HG02885 (cell line): ENCODE measurements around the gene TANC1.

Experiments
- ATAC-seq: cut with Tn5 transposase; IDR thresholded peaks from one replicate; pipeline ENCODE4 v1.9.1; 2021; ENCODE audit warnings: mild to moderate bottlenecking; ENCODE audit not compliant: unreplicated experiment, poor library complexity

The TANC1 gene

DNA sequence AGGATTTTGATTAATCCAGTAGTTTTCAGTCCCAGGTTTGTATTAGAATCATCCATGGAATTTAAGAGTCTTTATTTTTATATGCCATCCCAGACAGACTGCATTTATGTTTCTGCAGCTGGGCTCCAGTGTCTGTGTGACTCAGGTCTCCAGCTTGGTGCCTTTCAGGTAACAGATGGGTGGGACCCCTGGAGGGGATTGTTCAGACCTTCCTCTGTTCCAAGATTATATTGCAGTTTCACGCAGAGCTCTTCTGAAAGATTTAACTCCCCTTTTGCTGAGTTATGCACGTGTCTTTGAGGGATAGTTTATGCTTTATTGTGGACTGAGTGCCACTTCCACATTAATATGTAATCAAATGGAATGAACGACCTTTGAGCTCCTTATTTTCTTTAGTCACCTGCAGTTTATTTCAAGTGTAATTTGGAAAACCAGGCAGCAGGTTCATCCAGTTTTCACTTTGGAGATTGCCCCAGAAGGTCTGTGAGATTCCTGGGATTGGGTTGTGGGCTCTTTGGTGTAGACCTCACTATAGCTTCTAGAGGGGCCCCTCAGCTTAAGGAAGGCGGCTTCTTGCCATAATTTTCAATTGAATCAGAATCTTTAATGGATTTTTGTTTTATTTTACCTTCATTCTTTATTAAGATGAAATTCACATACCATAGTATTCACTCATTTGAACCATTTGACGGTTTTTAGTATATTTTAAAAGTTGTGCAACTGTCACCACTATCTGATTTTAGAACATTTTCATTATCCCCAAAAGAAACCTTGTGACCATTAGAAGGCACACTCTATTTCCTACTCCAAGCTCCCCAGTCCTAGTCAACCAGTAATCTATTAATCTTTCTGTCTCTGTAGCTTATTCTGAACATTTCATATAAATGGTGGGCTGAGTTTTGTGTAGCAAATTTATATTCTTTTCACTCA is 183.0 kb downstream of the TANC1 start:
- ATAC-seq = no peak

DNA sequence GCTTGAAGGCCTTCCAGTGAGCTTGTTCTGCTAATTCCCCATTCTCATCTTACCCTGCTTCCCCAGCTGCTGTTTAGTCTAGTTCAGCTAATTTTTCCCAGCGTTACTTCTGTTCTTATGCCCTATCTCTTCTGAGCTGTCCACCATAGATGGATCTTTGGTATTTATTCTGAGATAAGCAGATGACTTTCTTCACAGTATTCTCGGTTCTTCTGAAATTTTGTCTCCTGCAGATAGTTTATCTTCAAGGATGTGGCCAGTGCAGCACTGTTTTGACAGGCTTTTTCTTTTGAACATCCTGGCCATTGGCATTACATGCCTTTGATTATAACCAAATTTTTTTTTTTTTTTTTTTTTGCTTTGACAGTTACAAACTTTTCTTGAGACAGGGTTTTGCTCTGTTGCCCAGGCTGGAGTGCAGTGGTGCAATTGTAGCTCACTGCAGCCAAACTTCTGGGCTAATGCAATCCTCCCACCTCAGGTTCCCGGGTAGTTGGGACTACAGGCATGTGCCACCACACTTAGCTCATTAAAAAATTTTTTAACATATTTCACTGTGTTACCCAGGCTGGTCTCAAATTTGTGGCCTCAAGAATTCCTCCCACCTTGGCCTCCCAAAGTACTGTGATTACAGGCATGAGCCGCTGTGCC is 183.8 kb downstream of the TANC1 start:
- no peak for ATAC-seq

DNA sequence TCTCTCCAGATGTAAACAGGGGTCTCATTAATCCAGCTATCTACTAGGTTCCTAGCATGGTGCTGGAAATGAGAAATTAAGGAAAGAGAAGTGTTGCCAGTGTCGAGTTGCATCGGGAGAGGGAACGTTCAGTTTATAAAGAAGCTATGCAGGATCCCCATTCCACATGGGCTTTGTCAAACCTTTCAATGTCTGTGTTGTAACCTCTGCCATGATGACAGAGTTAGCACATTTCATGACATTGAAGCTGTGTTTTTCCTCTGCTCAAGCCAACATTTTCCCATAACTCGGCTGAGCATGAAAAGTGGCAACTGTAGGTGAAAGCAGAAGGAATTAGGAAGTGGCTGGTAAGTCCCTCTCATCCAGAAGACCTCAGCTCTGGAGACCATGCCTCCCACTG is 184.6 kb downstream of the TANC1 start:
- no peak for ATAC-seq

DNA sequence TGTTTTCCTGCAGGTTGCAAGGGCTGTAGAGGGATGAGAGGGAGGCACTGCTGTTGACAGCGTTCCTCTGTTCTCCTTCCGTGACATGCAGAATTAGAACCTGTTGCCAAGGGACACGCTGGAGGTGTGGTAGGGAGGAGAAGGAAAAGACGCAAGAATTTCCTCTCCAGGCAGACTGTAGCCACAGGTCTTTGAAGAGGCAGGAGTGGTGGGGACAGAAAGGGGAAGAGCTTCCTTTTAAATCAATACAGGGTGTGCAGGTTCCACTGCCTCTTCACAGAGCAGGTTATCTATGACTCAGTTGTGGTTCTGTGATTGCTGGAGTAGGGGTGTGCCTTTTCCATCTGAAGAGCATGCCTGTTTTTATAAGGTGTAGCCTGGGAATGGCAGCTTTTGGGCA is 185.0 kb downstream of the TANC1 start:
- no peak for ATAC-seq

DNA sequence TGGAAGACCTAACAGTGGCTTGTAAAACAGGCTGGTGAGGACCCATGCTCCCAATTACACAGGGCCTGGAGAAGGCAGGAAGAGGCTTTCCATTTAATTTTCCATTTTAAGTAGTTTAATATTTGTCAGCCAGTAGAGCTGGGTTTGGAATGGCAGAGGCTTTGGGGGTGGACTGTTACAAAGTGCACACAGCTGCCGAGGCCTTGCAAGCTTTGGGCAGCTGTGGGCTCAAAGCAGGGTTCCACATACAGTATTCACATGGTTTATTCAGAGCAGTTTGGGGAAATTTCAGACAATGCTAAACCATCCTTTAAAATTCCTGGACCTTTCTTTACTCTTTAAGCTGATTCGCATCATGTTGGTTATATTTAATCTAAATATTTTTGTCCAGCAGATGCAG is 185.5 kb downstream of the TANC1 start:
- ATAC-seq = no peak

DNA sequence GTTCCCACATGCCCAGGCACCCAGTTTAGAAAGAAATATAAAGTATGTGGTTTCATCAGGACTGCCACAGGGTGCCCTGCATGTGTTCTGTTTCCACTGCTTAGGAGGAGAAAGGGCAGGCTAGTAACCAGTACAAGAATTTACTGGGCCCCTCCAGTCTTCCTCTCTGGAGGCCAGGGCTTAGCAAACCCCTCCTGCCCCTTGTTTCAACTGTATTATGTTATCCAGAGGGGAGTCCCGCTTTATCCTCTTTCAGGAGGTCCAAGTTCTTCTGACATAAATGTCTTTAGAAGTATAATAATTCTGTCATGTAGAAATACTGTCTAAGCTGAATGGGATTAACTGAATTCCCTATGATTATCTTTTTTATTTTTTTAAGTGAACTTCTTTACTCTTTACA is 185.9 kb downstream of the TANC1 start:
- no peak for ATAC-seq

DNA sequence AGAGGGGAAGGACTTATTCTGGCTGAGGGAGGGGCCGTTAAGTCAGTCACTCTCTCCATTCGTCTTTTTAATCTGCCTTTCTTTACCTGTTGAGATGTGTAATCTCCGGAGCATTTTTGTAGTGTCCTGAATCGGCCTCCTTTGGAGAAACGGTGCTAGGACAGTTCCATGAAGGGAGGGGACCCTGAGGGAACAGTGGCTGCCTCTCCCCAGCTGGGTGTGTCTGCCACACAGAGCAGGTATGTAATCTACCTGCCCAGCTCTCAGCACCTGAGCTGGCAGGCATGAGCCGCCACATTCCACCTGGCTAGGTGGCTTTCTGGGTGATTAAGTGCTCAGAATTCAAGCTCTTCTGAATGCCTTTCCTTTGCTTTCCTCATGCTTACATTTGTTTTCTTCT is 186.9 kb downstream of the TANC1 start:
- no peak for ATAC-seq

DNA sequence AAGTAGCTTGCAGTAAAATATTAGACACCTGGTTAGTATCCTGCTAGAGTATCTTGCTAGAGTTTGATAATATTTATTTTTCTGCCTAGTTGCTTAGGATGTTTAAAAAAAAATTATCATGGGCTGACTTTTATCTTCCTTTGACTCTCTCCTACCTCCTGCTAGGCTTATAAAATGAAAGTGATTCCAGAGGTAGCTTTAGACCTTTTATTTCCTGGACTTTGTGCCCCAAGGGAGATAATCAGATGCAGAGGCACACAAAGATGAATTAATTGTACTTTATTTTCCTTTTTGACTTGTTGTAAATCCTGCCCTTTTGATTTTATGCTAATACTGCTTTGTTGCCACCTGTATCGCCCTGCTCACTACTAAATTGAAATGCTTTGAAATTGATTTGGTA is 187.4 kb downstream of the TANC1 start:
- ATAC-seq = no peak

DNA sequence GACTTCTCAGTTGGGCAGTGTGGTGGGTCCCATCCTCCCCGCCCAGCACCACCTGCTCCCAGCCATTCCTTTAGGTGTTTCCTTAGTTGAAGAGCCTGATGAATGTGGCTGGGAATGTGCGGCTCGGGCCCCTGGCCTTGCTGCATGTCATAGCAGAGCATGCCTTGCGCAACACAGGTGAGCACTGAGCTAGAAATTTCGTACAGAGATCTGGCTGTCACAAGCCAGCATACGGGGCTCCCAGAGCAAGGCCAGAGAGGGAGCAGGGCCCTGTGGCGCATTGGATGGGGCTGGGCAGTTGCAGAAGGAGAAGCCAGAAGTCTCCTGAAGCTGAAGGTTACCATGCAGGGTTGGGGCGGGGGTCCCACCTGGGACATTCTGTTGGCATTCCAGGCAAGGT is 188.4 kb downstream of the TANC1 start:
- ATAC-seq = no peak

DNA sequence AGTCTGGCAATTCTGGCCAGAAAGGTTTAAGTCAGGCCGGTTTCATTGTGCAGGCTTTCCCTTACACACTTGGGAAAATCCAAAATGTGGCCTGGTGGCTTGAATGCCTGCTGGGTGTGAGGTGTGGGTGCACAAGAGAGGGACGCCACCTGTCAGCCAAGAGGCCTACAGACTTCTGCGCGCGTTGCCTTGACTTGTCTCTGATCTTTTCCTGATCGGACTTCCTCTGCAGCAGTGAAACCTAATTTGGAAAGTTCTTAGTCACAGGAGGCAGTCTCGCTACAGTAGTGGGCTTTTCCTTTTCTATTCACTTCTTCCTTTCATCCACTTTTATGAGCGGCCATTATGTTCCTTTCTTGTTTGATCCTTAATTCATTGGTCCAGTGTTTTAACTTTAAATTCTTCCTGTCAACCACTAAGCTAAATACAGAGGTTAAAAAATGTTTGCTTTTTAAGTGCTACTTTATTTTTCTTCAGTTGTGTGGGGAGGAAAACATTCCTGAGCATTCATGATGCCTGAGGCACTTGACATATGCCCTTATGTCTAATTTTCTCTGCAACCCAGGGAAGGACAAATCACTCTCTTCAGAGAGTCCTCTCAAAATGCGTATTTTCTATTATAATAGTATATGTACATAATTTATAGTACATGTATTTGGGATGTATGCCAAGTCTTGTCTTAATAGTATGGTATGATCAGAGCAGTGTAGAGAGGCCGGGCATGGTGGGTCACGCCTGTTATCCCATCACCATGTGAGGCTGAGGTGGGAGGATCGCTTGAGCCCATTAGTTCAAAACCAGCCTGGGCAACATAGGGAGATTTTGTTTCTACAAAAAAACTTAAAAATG is 189.1 kb downstream of the TANC1 start:
- no peak for ATAC-seq

DNA sequence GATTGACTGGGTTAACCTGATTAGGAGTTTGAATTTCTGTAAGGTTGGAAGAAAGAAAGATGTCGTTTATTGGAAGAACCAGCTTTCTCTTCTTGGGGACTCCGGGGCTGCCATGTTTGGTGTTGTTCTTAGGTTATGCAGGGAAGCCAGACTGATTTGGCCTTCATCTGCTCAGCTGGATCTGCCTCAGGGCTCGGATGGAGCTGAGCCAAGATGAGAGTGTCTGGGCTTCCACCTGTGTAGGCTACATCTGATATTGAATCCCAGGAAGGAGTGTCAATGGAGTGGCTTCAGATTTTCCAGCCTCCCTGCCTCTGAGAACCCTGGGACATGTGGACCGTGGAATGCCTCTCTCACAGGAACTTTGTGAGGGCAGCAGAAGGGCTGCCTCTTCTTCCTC is 192.0 kb downstream of the TANC1 start:
- no peak for ATAC-seq

DNA sequence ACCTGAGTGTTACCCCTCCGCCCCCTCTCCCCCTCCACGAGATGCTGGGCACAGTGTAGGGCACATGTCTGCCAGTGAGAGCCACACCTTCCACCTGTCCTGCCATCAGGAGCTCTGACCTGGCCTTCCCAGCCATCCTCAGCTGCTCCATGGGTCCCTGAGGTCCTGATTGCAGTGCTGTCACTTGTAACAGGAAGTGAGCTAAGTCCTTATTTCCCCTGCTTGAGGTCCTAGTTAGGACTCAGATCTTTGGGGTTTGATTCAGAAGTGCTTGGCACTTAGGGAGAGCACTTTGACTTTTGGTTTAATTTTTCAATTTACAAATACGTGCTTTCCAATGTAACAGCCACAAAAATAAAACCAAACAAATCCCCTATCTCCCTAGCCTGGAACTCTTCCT is 192.5 kb downstream of the TANC1 start:
- no peak for ATAC-seq

DNA sequence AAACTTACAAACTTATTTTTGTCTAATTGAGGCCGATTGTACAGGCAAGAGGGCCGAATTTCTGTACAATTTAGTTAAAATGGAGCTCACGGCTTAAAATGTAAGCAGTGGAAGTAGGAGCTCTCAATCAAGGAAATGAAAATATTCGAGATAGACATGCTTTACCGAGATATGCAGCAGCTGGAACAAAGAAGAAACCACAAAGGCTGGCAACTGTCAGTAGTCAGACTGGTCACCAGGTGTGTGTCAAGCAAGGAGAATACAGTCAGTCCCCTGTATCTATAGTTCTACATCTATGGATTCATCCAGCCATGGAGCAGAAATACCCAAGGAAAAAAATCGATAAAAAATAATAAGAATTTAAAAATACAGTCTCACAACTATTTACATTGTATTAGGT is 195.5 kb downstream of the TANC1 start:
- ATAC-seq = no peak

DNA sequence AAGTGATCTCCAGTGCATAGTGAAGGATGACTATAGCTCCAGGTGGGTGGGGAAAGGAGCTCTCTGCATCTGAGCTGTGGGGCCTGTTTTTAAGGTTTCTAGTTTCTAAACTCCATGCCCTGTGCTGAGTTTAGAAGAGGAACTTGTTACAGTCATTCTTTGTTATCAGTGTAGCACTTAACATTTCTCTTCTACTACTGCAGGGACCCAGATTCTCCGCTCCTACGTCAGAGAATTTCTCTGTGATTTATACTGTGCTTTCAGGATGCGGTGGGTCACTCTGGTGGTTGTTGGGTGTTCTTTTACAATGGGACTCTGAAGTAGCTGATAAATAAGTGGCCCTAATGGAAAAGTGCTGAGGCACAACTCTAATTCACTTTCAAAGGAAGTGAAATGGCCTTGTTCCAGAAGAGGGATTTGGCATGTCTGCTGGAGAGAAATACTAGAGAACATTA is 196.0 kb downstream of the TANC1 start:
- ATAC-seq = no peak

DNA sequence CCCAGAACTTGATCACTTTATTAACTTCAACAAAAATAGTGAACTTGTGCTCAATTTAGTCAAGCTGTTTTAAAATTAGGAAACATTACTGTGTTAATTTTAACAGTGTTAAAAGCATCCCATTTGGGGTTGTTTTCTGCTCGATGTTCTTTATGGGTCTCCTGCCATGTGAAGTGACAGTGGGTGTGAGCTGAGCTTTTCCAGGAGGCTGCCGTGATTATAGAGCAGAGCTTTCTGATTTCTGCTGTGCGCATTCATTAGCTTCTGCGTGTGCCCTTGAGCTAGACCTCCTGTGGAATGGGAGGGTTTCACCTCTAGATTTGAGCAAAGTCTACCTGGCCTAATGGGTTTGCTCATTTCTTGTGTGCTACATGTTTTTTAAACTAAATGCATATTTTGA is 196.6 kb downstream of the TANC1 start:
- ATAC-seq = no peak

DNA sequence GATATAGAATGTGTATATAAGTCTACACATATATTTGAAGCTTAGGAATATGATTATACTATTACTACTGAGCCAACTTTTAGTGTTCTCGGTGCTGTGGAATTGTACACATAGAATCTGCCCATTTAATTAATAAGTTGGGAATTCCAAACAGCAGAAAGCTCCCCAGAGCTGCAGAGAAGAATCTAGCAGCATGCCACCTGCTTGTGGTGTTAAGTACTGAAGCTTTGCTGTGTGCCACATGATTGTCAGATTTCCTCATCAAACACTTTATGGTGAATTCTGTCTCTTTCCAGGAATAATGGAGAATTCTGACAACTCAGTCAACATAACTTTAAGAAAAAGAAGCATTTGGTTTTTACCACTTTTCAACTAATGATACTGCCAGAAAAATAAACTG is 200.3 kb downstream of the TANC1 start:
- no peak for ATAC-seq

DNA sequence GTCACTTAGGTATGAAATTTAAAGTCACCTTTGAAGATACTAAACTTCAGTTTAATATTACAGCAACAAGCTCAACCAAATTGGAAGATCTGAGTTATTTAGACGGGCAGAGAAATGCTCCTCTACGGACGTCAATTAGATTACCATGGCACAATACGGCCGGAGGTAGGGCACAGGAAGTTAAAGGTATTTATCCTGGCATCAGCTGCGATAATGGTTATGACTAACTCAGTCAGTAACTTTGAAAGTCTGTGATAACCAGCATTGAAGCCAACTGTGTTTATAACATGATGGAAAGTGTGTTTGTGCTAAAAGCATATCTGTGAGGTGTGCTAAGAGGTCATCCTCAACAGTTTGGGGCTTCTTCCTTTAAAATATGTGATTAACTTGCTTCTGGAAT is 200.7 kb downstream of the TANC1 start:
- no peak for ATAC-seq

DNA sequence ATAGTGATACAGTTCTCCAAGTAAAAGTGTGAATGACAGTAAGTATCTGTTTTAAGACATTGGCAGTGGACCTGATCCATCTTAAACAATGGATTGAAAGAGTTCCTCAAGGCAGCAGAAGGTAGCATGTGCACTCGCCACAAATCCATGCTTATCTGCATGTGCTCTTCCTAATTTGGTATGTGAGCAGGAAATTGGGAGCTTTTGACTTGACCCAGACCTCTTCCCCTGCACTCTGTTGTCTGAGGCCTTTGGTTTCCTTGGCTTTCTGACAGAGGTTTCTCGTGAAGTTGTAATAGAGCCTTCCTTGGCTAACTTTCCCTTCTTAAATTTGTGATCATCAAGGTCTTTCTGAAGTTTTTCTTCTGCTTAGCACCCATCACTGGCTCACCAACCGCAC is 204.0 kb downstream of the TANC1 start:
- no peak for ATAC-seq

DNA sequence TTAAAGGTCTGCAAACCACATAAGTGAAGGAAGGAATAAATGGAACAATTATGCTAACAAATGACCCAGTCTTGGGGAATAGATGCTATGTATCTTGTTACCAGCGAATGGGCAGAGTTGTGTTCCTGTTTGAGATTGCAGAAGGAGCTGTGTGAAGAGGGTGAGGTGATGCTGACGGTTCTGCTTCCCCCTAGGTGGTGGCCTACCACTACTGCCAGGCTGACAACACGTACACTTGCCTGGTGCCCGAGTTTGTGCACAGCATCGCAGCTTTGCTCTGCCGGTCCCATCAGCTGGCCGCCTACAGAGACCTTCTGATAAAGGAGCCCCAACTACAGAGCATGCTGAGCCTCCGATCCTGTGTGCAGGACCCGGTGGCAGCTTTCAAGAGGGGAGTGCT is 206.3 kb downstream of the TANC1 start:
- ATAC-seq = no peak

DNA sequence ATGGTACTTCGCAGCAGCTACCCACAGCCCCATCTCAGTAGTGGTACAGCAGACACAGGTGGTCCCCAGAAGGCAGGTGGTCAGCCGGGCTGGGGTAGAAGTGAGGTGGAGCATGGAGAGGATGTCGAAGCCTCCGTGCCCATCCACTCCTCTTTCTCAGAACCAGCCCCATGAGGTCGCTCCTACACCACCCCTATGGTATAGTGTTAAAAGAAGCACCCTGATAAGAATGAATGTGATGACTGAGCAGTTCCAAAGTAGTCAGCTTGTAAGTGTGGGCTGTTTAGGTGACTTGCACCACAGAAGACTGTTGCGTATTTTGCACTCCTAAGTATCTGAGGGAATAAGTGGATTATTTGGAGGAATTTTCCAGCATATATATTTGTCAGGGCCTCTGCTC is 206.7 kb downstream of the TANC1 start:
- ATAC-seq = no peak

DNA sequence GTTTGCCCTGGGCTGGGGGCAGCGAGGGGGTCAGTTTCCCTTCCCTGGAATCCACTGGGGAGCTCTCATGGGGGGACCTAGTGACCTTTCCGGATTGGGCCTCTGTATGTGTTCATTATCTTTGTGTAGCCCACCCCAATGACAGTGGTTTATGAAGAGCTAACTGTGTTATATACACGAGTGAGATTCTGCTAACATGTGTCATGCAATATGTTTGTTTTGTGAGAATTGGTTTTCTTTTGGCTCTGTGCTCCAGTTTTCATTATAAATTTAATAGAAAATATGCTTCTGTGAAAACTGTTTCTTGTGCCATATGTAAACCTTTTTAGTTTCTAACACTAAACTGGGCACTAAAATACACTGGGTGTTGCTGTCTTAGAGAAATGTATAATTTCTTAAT is 207.5 kb downstream of the TANC1 start:
- no peak for ATAC-seq
